Left renal pelvis (tissue), 4 donors: Measurements from ENCODE around the gene DUSP5. TPM values are rescaled to one million over a fixed set of nuclear protein-coding genes. Genes with fewer than 3 reads are reported as not detected.

Source experiments
- DNase-seq, 4 donors: peaks; one replicate each; pipeline ENCODE4 v3.0.0-alpha.2; 2013; ENCODE audit warnings: low read depth in 4 of 4, low spot score in 3 of 4
- polyA plus RNA-seq, 4 donors: library from polyadenylated mRNA; unstranded; fragments of 120-200 nt; gene quantifications; one replicate each; pipeline ENCODE4 v1.2.1, GENCODE V29; 2013; ENCODE audit not compliant: insufficient read length in 4 of 4

DUSP5 gene
- polyA plus RNA-seq, 4 donors: 8.1 to 12.4 (median 10.7) TPM

DNA sequence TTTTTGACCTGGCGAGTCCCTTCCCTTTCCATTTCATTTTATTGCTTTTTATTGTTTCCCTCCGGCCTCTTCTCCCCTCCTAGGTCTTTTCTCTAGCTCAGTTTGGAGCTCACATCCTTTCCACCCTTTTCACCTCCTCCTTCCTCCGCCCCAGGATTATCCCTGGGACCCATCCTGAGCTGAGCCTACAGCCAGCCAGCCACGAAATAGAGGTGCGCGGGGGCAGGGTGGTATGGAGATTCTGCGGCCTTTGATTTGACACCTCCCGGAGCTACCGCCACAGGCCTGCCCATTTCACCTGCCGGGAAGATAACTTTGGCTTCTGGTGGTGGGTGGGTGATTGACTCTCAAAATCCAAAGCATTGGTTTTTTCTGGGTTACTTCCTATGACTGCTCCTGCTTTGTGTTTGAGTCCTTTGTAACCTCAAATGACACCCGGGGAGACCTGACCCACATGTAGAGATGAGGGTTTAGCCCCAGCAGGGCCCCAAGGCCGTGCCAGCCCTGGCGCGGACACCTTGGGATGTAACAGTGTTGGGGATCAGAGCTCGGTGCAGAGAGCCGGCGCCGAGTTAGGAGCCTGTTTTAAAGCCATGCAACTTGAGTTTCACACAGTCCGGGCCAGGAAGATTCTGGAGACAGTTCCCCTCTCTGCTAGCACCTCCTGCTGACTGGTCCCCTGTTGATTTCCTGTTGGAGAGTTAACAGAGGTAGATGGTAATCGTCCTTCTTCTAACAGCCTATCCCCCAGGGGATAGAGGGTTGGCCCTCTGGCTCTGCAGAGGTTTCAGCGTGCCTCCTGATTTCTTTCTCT lies 1.5 kb downstream of the DUSP5 start:
- no peak for DNase-seq

DNA sequence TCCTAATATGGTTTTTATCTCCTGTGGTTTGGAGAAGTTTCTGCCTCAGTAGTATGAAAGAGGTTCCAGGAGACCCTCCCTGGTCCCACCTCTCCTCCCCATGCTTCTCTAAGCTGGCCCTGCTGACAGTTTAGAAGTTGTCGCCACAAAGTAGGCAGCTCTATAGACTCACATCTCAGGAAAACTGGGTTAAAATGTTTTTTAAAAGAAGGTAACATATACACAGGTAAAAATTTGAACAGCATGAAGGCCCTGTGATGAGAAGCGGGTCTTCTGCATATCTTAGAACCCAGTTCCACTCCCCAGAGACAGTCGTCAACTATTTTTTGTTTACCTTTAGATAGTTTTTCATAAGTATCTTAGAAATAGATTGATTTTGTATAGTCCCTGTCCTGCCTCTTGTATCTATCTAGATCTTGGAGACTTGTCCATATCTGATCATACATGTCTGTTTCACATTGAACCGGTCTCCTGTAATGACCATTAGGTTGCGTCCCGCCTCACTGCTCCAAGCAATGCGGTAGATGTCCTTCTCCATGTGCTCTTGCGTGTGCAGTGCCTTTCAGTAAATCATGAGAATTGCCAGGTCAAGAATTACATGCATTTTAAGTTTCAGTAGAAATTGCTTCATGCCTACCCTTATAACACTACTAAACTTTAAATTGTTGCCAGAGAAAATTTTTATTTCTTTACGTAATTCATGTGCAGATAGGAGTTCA lies 2.2 kb downstream of the DUSP5 start:
- no peak for DNase-seq

DNA sequence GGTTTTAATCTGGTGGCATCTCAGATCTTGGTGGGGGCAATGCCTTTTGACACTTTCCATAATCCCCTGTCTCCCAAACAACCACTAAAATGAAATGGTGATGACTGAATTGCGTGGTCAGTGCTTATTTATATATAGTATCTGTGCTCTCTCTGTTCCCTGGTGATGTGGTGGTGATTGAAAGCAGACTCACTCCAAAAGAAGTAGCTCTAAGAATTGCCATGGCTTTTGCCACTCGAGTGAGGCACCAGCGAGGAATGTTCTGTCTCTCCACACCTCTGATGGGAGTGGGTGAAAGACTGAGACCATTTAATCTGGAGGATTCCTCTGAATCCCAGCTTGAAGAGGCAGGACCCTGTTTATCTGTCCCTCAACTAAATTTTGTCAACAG lies 2.8 kb downstream of the DUSP5 start:
- no peak for DNase-seq

DNA sequence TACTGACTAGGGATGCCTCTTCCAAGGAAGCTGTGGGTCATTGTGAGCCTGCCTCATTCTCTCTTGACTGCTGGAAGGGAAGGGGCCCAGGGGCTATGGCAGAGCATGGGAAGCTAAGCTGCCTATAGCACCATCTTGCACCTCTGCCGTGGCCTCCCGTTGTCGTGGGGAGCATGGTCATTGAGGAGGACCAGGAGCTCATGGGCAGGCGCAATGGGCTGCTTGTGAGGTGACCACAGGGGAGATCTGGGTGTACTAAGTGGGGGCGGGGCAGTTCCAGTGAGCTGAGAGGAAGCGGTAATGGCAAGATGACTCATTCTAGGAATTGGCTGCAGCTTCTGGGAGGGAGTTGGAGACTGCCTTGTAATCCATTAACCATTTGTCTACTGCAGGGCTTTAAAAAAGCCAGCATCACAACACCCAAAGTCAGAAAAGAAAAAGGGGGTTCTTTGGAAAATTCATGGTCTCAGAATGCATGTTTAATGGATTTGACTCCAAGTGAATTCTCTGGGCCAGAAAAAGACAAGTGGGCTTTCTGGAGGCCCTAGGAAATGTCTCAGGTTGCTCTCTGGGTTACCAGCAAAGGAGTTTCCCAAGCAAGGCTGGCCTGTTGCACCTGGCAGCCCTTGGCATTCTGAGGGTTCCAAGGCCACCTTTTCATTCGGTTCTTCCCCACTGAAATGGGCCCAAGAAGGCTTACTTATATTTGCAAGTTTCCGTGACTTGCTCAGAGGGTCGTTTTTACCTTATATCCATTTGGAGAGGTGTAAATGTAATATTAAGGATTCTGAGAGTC lies 3.6 kb downstream of the DUSP5 start:
- DNase-seq: peak in 1 of 4 donors; percentile 48

DNA sequence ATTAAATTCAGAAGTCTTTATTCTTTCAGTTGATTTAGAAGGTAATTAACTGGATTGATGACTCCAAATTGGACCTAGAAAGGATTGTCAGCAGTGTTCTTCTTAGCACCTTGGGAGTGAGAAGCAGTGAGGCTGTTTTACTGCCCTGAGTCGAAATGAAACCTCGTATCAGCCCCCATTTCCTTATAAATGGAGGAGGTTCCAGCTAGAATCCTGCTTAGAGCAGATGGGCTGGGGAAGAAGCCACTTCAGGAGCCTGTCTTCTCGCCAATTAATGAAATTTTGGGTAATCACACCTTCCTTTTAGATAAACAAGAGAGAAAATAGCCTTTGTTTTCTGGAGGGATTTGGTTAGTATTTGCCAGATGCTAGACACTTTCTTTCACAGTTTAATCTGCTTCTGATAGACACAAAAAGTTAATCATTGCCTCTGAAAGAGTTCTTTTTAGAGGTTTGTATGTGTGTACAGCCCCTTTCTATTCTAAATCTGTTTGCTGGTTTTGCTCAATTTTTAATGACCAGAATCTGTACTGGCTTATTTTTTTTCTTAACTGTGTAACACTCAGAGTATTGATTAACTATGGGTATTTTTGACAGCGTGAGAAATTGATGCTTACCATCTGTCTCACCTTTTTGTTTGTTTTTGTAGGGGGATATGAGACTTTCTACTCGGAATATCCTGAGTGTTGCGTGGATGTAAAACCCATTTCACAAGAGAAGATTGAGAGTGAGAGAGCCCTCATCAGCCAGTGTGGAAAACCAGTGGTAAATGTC lies 4.6 kb downstream of the DUSP5 start:
- no peak for DNase-seq

DNA sequence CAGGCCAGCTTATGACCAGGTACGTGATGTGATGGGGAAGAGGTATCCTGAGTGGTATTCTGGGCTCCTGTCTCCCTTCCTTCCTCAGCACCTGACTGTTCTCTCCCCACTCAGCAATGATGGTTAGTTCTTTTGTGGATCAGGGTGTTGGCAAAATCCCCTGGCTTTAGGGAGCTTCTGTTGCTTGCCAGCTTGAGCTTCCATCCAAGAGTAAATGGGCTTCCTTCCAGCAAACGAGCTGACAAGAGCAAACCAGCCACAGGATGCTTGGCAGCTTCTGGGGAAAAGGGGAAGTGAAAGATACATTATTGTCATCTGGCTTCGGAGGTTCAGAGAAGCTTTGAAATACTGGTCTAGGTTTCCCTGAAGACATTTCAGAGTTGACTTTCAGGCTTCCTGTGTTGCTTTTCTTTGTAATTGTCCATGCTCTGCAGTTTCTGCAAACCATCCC lies 5.2 kb downstream of the DUSP5 start:
- DNase-seq: no peak

DNA sequence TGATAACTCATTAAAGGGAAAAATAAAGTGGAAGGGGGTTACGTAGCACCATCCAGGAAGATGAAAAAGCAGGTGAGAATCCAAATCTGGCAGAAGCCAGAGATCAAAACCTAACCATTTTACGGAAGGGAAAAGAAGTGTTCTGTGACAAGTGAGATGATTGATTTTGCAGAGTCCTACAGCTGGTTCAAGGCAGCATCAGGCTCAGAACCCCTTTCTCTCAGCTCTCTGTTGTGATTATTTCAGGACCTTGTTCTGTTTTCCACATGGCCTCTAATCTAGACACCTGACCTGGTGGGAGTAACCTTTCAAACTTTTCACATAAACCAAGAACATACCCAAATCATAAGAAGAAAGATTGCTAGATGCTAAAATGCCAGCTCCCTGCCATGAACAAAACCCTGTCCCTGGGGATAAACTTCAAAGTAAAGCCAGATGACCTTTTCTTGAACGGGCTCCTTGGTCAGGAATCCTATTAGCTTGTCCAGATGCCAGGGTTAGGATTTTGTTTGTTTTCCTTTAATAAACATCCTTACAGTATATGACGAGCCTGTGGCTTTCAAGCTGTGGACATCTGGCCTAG lies 5.9 kb downstream of the DUSP5 start:
- no peak for DNase-seq

DNA sequence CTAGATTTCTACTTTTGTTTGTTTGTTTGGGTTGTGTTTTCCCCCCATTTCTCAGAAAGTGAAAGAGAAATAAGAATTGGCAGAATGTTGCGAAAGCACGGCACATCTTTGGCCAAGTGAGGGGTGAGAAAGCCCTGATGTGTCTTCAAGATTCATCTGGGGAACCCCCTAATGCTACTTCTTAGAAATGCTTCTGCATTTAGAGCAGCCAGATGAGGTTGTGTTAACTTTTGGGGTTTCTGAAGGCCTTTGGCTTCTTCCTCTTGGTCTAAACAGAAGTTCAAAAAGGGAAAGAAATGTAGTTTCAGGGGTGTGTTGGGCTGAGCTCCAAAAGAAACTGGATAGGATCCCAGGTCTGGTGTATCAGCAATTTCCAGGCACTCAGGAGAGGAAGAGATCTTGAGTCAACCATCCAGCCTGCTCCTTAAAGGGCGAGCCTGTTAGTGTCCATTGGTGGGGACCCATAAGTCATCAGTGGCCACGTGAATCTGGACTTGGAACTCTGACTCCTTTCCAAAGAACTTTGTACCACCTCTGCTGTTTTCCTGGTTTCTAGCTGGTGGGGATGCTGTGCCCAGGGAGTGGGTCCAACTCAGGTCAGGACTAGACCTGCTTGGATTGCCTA lies 6.5 kb downstream of the DUSP5 start:
- no peak for DNase-seq

DNA sequence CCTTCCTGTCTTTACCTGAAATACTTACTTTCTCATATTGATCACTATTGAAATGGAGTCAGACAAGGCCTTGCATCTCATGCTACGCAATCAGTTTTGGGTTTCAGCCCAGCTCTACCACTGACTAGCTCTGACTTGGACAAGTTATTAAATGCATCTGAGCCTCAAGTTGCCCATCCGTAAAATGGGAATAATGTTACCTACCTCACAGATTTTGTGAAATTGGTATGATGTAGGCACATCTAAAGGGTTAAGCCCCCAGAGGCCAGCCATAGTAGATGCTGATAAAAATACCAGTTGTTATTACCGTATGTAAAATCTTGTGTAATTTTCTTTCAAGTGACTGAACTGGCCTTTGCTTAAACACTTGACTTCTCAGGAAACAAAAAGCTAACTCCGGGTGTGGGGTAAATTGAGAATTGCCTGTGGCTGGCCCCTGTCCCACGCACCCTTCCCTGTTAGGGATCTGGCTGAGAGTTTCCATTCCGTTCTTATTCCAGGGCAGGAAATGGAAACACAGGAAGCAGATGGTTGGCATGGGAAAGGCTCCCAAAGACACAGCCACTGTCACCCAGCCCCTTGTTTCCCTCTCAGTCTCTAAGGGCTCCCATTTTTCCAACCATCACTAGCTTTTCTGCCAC lies 7.5 kb downstream of the DUSP5 start:
- no peak for DNase-seq

DNA sequence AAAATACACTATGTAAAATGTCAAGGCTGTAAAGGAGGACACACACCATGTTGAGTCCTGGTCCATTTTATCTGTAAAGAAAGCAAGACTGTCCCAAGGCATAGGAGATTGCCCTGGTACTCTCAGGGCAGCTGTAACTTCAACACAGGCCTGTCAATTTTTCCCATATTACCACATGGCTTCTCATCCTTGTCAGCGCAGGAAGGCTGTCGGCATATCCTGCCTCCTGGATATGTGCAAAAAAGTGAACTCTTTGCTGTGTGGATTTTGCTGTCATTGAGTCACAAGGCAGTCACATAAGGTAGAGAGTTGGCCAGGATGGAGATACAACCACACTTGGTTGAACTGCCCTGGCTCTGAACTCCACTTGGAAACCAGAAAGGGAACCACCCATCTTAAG lies 8.7 kb downstream of the DUSP5 start:
- DNase-seq: no peak

DNA sequence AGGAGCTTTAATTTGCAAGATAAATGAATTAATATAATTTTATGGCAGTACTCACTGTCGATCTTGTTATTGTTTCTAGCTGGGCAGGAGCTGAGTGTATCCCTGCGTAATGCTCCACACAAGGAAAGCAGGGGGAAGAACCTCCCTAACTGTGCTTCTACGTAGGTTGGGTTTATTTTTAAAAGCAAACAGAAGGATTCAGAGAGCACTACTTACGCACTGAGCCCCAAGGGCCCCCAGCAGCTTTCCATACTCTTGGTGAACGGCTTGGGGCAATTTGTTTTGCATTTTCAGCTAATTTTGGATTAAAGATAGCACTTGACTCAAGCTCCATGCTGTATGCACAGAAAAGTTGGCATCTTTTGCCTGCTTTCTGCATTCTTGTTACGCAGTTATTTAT lies 9.6 kb downstream of the DUSP5 start:
- DNase-seq: no peak

DNA sequence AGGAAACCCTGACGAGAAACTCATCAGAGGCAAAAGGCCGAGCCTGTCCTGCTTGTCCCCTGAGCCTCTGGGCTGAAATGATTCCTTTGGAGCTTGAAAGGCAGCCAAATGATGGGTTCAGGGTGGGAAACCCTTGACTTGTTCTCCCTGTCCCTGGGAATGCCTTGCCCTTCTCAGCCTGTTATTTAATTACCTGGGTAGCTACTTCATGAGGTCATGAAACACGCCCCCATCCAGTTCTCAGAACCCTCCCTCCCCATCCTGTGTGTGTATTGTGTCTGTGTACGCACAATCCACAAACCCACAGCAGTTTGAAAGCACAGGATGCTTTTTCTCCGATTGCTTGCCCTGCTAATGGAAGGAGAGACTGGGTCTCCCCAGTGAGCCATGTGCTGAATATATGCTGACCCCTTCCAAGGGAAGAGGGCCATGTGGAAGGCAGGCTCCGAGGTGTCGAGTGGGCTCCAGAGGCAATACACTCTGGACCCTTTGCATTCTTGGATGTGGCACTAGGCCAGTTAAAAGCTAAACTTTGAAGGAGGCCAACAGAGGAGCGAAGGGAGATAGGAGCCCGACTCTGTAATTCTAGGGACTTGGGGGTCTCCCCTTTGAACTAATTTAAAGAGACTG lies 10.6 kb downstream of the DUSP5 start:
- DNase-seq: no peak

DNA sequence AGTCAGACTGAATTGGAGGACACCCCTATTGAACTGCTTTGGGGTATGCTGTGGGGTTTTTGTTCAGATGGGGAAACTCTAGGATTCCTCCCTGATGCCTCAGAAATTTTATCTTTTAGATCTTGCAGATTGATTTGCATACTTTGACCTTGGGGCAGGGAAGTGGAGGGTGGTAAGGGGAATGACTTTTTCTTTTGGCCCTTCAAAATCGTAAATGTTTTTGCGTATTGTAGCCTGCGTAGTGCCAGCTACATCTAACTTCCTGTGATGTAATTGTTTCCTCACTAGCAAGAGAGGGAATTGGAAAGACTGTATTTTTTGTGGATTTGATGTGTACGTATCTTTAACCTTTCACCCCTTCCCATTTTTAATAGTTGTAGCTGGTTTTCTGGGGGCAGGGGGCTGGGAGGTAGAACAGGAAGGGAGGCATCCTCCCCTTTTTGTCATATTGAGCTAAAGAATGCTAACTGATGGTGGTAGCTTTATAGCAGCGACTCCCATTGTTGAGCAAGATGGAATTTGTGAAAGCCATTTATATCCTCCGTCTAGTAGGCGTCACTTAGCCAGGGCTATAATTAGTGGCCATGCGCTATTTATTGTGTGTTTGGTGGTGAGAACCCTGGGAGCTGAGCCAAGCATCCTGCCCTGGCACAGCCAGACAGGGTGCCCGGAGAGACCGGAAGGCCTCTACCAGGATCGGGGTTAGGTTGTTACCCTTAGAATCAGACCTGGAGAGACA lies 11.3 kb downstream of the DUSP5 start:
- DNase-seq: no peak

DNA sequence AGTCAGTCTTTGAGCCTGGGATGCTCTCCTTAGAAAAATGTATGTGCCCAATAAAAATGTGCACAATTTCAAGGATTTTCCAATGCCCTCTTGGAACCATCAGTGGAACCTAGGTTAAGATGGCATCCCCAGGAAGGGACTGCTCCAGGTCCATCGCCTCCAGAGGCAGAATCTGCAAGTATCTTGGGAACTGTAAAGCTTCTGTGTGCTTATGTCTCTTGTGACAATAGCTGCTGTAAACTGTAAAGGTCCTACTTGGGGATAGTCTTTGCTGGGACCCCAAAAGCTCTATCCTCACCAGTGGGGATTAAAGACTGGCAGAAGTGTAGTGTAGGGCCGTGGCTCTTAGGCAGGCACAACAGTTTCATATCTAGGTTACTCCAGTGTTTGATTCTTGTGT lies 11.9 kb downstream of the DUSP5 start:
- no peak for DNase-seq

DNA sequence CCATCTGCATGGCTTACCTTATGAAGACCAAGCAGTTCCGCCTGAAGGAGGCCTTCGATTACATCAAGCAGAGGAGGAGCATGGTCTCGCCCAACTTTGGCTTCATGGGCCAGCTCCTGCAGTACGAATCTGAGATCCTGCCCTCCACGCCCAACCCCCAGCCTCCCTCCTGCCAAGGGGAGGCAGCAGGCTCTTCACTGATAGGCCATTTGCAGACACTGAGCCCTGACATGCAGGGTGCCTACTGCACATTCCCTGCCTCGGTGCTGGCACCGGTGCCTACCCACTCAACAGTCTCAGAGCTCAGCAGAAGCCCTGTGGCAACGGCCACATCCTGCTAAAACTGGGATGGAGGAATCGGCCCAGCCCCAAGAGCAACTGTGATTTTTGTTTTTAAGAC lies 12.4 kb downstream of the DUSP5 start:
- DNase-seq: no peak

DNA sequence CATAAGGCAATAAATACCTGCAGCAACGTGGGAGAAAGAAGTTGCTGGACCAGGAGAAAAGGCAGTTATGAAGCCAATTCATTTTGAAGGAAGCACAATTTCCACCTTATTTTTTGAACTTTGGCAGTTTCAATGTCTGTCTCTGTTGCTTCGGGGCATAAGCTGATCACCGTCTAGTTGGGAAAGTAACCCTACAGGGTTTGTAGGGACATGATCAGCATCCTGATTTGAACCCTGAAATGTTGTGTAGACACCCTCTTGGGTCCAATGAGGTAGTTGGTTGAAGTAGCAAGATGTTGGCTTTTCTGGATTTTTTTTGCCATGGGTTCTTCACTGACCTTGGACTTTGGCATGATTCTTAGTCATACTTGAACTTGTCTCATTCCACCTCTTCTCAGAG lies 13.0 kb downstream of the DUSP5 start:
- DNase-seq: no peak

DNA sequence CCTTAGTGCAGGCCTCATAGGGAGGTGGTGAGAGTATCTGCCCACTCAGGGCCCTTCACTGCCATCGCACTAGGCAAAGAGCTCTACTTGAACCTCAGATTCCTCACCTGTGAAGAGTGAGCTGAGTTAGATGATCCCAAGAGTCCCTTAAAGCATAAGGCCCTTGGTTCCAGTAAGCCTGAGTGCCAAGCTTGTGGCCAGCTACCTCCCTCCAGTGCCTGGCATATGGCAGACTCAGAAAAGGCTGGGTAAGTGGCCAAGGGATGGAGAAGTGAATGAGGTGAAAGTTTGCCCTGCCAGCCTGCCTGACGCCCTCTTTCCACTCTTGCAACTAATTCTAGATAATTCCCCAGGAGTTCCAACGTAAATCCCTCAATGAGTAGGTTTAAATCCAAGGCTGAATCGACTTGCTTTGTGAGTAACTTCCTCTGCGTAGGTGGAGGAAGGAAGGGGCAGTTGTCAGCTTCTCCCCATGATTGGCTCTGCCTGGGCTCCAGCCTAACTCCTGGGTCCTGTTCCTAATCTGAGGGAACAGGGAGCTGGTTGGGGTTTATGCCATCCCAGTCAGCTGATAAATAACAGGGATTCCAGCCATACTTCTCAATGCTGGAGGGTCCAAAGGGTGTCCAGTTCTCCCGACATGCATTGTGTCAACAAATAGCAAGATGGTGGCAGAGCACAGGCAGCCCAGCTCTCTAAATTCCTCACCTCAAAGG lies 14.2 kb downstream of the DUSP5 start:
- DNase-seq: no peak
